Ishikawa (cell line): Measurements from ENCODE around the gene CEP128.

Source experiments
- EGR1 ChIP-seq: IDR thresholded peaks from 2 replicates; pipeline ENCODE4 v1.6.1; 2012
- REST ChIP-seq: IDR thresholded peaks from 2 replicates; pipeline ENCODE4 v1.6.1; 2012; ENCODE audit warnings: low read depth, mild to moderate bottlenecking

GRCh38 chr14:80946187-80946586 lies 4.6 kb upstream of the CEP128 start:
- no peak for TF ChIP-seq REST
- no peak for TF ChIP-seq EGR1
